Right lobe of liver (tissue), 6 donors: ENCODE data around the gene AFG1L. TPM values are rescaled to one million over a fixed set of nuclear protein-coding genes. Genes with fewer than 3 reads are reported as not detected.

ENCODE experiments used
- ATAC-seq, 4 donors: fragments of 200-7000 bp; cut with Tn5 transposase; one replicate each; pipeline ENCODE4 v1.9.1; 2020; ENCODE audit warnings: mild to moderate bottlenecking in 4 of 4, moderate library complexity in 4 of 4
- DNase-seq, 3 donors: peaks; one replicate each; pipeline ENCODE4 v3.0.0-alpha.2; 2020
- H3K27ac ChIP-seq, 3 donors: fragments of 200-600 bp; one replicate each; pipeline ENCODE4 v1.8.0; 2022
- H3K27me3 ChIP-seq, 2 donors: fragments of 200-600 bp; one replicate each; pipeline ENCODE4 v1.8.0; 2022
- H3K36me3 ChIP-seq, 4 donors: fragments of 200-600 bp; sonication (generic) in 1 of 4; one replicate each; pipeline versions ENCODE4 v1.5.1 to v1.8.0; 2017 to 2022; ENCODE audit warnings: control low read depth in 1 of 4
- H3K4me1 ChIP-seq, 4 donors: fragments of 200-600 bp; sonication (generic) in 1 of 4; one replicate each; pipeline versions ENCODE4 v1.5.1 to v1.8.0; 2017 to 2022; ENCODE audit warnings: control low read depth in 1 of 4
- H3K4me3 ChIP-seq, 3 donors: fragments of 200-600 bp; one replicate each; pipeline ENCODE4 v1.8.0; 2022
- H3K9me3 ChIP-seq, 4 donors: fragments of 200-600 bp; sonication (generic) in 1 of 4; one replicate each; pipeline versions ENCODE4 v1.5.1 to v1.8.0; 2017 to 2022; ENCODE audit warnings: control low read depth in 1 of 4
- POLR2A ChIP-seq: fragments of 450-650 bp; IDR thresholded peaks from one replicate; pipeline ENCODE4 v1.6.1; 2017; ENCODE audit warnings: antibody characterized with exemption, mild to moderate bottlenecking
- WGBS: methylation state at CpG from one replicate; pipeline ENCODE4 v1.1.6; 2018; ENCODE audit warnings: low coverage, low lambda C conversion rate; ENCODE audit not compliant: insufficient coverage; ENCODE audit errors: missing lambda C conversion rate; 5-methylcytosine and 5-hydroxymethylcytosine counted together
- intact Hi-C, 2 donors: fragments of 100-400 bp; cut with DNase I; formaldehyde crosslinking; loops; one replicate each; pipeline versions ENCODE4 v1.11.2 to v1.14.1; 2022
- total RNA-seq, 6 experiments: library from RNA; depleted of rRNA in 2 of 6; stranded (reverse); fragments of >200 nt in 2 of 6; fragmentation: NEBNext Ultra II Directional in 3 of 6; extraction: Animal tissue kit (Norgen Biotek cat#: 25700) in 3 of 6; gene quantifications; one replicate each; pipeline versions ENCODE4 v1.1.0 to v1.2.4, GENCODE V29; 2016 to 2023
- TF ChIP-seq, protein P1 (sequence below), 4 donors: fragments of 200-600 bp in 3 of 4; fragments of 450-650 bp in 1 of 4; IDR thresholded peaks; one replicate each; pipeline versions ENCODE4 v1.5.1 to v1.8.0; 2016 to 2022; ENCODE audit warnings: antibody characterized with exemption in 4 of 4, mild to moderate bottlenecking in 2 of 4
- donor health status: DM: no; HTN: yes; CAD: no.
- donor health status: DM: no; HTN: no; CAD: no.
- donor health status: DM: no; HTN: no; CAD: no.
- donor health status: DM: no; HTN: yes; CAD: no.
- donor health status: DM: no; HTN: yes; CAD: no.

AFG1L gene
- total RNA-seq, 6 experiments from 2014 or later, result 1.5 to 5.6 (median 4.6) TPM

DNA sequence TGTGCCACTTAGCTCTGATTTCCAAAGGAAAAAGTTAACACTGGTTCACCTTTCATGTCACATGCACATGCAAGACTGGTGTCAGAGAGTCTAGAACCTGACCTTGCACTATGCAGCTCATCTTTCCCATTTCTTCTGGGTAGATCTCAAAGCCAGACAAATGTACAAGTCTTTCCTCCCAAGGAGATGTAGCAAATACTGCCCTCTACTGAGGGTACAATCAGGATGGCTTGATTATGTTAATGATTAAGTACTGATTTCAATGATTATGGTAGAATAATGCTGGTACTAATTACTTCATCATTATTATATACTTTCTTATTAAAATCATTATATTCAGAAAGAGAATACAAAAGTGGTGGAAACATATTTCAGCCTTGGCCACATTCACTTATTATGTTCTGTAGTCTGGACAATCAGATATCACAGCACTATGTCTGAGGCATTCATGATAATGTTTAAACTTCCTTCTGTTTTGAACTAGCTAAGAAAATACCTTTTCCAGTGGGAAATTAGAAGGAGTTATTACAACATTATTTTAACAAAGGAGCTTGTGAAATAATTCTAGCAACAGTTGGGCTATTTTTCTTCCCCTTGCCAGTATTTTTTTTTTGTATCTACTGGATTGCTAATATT is 197.4 kb downstream of the AFG1L start:
- Histone ChIP-seq H3K27me3 (no peaks in the 10 kb centered on the region), H3K4me3 (no peak overlapping the region), H3K9me3 (no peaks in the 10 kb centered on the region), H3K4me1 (no peaks in the 10 kb centered on the region), H3K27ac (no peak overlapping the region), H3K36me3 (no peaks in the 10 kb centered on the region)
- TF ChIP-seq POLR2A, result no peak
- TF ChIP-seq, protein P1, sequence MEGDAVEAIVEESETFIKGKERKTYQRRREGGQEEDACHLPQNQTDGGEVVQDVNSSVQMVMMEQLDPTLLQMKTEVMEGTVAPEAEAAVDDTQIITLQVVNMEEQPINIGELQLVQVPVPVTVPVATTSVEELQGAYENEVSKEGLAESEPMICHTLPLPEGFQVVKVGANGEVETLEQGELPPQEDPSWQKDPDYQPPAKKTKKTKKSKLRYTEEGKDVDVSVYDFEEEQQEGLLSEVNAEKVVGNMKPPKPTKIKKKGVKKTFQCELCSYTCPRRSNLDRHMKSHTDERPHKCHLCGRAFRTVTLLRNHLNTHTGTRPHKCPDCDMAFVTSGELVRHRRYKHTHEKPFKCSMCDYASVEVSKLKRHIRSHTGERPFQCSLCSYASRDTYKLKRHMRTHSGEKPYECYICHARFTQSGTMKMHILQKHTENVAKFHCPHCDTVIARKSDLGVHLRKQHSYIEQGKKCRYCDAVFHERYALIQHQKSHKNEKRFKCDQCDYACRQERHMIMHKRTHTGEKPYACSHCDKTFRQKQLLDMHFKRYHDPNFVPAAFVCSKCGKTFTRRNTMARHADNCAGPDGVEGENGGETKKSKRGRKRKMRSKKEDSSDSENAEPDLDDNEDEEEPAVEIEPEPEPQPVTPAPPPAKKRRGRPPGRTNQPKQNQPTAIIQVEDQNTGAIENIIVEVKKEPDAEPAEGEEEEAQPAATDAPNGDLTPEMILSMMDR (IDR thresholded peaks at IDR 0.05), result peak; percentile 57 to 75 (median 68)
- peak; percentile 78 to 90 (median 84) for ATAC-seq
- intact Hi-C loops, result loop anchor here in 1 of 2 donors (5.0 kb wide), 1 partner anchor 380 kb away; no protein-coding TSS in a partner anchor
- DNase-seq, result no peak

DNA sequence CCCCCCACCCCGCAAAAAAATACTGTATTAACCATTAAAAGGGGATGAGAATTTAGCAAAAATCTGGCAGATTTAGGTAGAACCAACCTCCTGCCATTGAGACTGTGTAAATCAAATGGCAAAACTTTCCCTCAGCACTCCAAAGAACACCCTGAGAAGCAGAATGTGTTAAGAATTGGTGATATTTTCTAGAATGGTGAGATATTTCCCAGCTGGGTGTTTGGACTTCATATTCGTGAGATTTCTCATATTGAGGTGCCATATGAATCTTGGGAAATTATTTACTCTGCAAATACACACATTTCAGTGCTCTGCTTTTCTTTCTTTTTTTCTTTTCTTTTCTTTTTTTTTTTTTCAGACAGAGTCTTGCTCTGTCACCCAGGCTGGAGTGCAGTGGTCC is 199.6 kb downstream of the AFG1L start:
- WGBS, result 58% methylated on average over 2 of the region's 2 CpGs
- ATAC-seq, result no peak

DNA sequence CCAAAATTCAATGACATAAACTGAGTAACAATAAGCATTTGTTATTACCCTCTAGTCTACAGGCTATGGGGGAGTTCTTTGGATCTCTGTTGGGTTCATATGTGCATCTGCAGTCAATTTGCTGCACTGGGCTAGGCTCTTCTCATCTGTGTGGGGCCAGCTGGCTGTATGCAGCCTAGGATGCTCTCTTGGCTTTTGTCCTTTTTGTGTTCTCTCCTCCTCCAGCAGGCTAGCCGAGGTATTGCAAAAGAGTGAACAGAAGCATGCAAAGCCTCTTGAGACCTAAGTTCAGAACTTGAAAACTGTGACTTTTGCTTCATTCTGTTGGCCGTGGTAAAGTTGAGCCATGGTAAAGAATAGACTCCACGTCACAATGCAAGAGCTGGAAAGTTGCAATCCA is 203.0 kb downstream of the AFG1L start:
- 62% methylated on average over 3 of the region's 3 CpGs for WGBS
- Histone ChIP-seq H3K36me3 (no peaks in the 10 kb centered on the region), H3K4me1 (no peaks in the 10 kb centered on the region), H3K27ac (no peak overlapping the region), H3K4me3 (no peak overlapping the region), H3K9me3 (no peaks in the 10 kb centered on the region), H3K27me3 (no peaks in the 10 kb centered on the region)
- peak; percentile 62 to 75 (median 68) for ATAC-seq
- TF ChIP-seq POLR2A, result no peak
- TF ChIP-seq, protein P1 (IDR thresholded peaks at IDR 0.05), result peak; percentile 25 to 43 (median 37)
- intact Hi-C loops, result no loop called here
- DNase-seq, result no peak

More for the DNA sequence above, 199.6 kb downstream of the AFG1L start:
- no peak overlapping the region for H3K4me3 ChIP-seq
- H3K36me3 ChIP-seq, result no peaks in the 10 kb centered on the region
- DNase-seq, result no peak
- no peaks in the 10 kb centered on the region for H3K27me3 ChIP-seq
- intact Hi-C loops, result loop anchor here in 1 of 2 donors (5.0 kb wide), 1 partner anchor 382 kb away; no protein-coding TSS in a partner anchor
- no peaks in the 10 kb centered on the region for H3K9me3 ChIP-seq
- TF ChIP-seq, protein P1 (IDR thresholded peaks at IDR 0.05), result no peak
- no peak for TF ChIP-seq POLR2A
- H3K27ac ChIP-seq, result no peak overlapping the region
- no peaks in the 10 kb centered on the region for H3K4me1 ChIP-seq

- DNase-seq (no peak), ATAC-seq (no peak)
- Histone ChIP-seq H3K9me3 (no peaks in the 10 kb centered on the region), H3K4me3 (no peak overlapping the region), H3K27me3 (no peaks in the 10 kb centered on the region), H3K36me3 (no peaks in the 10 kb centered on the region), H3K4me1 (no peaks in the 10 kb centered on the region), H3K27ac (no peak overlapping the region)
- 91% methylated on average over 3 of the region's 3 CpGs for WGBS
- intact Hi-C loops, result loop anchor here in 1 of 2 donors (10.0 kb wide), 1 partner anchor 387 kb away; no protein-coding TSS in a partner anchor
- TF ChIP-seq, protein P1 (IDR thresholded peaks at IDR 0.05), result no peak
- no peak for TF ChIP-seq POLR2A
These were observed 206.7 kb downstream of the AFG1L start for GRCh38 chr6:108501559-108501958.
